GM19452 (cell line): ENCODE data around the gene XPR1.
"Not testable (repeated sequence)": the region's sequence is repeated elsewhere in the genome, so short reads cannot be mapped to it uniquely, and the experiment has no call there.

ENCODE experiments used
- ATAC-seq: cut with Tn5 transposase; IDR thresholded peaks from one replicate; pipeline ENCODE4 v1.9.1; 2021; ENCODE audit not compliant: unreplicated experiment

Gene XPR1

DNA sequence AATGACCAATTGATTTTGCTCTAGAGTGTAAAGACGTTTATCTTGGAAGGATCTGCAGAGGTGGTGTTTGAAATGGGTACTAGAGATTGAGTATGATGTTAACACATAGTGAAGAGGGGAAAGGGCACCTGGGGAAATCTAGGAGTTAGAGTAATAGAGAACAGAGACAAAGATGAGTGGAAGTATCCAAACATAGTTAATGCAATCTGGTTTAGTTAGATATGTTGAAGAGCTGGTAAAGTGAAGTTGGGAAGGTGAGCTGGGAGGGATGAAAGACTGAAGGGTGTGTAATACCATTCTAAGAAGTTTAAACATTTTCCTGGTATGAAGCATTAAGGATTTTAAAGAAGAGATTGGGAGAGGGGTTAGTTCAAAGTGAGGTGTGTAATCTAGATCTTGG lies 11.0 kb downstream of the XPR1 start:
- ATAC-seq, result no peak

- no peak for ATAC-seq
Observed at GRCh38 chr1:180643693-180644092, 11.9 kb downstream of the XPR1 start.

DNA sequence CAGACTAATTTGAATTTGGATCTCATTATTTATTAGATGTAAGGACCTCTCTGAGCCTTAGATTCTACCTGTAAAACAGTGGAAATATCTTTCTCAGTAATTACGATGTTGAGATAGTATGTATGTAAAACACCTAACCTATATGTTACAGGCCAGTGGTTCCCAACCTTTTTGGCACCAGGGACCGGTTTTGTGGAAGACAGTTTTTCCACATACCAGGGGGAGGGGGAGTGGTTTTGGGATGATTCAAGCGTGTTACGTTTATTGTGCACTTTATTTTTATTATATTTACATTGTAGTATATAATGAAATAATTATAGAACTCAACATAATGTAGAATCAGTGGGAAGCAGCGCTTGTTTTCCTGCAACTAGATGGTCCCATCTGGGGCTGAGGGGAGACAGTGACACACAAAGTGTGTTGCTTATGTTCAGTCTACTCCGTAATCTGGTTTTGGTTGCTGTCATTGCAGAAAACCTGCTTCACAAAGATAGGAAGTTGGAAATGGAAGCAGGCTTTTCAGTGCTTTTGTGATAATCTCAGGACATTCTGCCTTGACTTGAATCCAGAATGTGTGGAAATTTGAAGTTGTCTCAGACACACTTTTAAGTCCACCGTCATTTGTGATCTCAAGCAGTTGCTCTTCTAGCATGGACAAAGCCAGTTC lies 12.8 kb downstream of the XPR1 start:
- ATAC-seq, result no peak

DNA sequence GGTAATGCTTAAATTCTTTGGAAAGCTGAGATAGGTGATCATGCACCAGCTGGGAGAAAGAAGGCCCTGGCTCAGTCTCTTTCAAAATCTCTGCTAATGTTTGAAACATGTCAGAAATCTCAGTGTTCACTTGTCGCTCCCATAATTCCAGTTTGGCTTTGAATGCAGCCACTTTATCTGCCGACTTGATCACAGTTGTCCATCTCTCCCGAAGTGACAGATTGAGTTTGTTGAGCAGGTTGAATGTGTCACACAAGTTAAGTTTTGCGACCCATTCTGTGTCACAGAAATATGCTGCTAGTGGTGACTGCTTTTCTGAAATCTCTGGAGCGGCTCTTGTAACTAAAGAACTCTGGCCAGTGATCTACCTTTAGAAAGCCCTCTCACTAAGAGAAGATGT lies 13.4 kb downstream of the XPR1 start:
- ATAC-seq, result not testable (repeated sequence)

DNA sequence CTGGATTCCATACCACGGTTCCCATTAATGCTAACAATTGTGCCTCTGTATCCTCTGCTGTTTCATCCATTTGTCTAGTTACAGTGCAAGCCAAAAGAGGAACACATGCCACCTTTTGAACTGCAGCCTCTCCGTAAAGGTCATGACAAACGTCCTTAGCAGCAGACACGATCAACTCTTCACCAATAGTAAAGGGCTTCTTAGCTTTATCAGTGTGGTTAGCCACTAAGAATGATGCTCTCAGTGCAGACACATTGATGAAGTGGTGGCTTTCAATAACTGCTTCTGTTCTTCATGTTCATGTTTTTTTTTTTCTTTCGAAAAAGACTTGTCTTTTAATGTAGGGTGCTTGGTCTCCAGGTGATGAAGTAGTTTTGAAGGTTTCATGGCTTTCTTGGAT lies 14.3 kb downstream of the XPR1 start:
- no peak for ATAC-seq

GRCh38 chr1:180646547-180646946 lies 14.7 kb downstream of the XPR1 start:
- no peak for ATAC-seq

DNA sequence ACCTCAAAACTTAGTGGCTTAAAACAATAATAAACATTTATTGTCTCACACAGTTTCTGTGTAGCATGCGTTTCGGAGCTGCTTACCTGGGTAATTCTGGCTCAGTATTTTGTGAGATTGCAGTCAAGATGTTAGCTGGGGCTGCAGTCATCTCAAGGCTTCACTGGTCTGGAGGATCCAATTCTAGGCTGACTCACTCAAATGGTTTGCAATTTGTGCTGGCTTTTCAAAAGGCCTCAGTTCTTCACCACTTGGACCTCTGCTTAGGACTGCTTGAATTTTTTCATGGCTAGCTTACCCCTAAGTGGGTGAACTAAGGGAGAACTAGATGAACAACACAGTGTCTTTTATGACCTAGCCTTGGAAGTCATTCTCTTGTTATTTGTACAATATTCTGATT lies 21.0 kb downstream of the XPR1 start:
- ATAC-seq, result no peak

- no peak for ATAC-seq
Observed at GRCh38 chr1:180662709-180663108, 30.9 kb downstream of the XPR1 start.

- no peak for ATAC-seq
Observed at GRCh38 chr1:180670681-180671080, 38.9 kb downstream of the XPR1 start.

DNA sequence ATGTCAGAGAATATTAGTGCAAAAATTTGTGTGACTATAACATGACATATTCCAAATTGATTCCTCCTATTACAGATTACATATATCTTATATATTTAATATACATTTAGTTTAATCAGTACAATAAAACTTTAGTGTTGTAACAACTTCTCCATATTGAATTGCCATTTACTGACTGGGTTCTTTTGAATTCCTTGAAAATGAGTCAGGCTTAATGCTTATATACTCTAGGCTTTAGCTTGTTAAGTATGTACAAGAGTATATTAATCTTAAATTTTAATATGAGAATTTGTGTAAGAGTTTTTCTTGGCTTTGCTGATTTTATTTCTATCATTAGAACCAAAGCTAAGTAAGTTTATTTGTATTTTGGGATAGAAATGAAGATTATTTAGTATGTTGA lies 40.3 kb downstream of the XPR1 start:
- ATAC-seq, result no peak

- no peak for ATAC-seq
Observed at GRCh38 chr1:180672505-180672904, 40.7 kb downstream of the XPR1 start.

- no peak for ATAC-seq
Observed at GRCh38 chr1:180674603-180675530, 43.0 kb downstream of the XPR1 start.

DNA sequence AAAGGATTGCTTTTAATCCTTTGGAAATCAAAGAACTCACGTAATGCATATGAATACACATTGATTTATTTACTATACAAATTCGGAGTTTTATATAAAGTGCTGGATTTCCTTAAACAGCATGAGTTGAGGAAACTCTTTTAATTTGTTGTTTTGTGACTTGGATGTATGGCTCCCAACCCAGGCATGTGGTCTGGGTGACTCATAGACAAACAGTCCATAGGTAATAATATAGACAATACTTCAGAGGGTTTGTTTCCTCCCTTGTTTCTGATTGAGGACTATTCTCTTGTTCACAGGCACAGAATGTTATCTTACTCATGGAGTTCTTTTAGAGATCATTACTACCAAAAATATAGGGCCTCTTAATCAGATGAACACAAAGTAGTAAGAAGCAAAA lies 43.8 kb downstream of the XPR1 start:
- ATAC-seq, result no peak

GRCh38 chr1:180680558-180681144 lies 48.8 kb downstream of the XPR1 start:
- ATAC-seq, result no peak

GRCh38 chr1:180683117-180683516 lies 51.3 kb downstream of the XPR1 start:
- ATAC-seq, result not testable (repeated sequence)

DNA sequence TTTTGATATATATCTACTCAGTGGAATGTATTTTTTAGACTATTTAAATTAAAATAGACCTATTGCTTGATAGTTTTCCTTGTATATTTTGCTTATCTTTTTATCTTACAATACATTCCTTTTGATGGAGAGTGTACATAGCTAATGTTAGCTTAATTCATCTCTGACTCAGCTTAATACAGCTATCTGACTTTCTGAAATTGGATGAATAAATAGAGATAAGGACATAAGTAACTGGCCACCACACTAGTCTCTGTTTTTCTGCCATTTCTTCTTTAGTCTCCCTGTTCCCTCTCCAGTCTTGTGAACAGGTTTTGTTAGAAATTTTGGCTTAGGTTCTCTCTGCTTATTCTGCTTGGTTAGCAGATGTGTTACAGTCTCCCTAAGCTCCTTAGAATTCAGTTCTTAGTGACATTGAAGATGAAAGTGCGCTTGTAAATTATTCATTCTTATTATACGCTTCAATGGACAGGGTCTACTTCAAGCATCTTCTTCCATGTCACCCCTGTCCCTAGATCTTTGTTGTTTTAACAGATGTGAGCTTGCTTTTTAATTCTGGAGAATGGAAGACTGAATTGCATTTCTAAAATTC lies 59.6 kb downstream of the XPR1 start:
- no peak for ATAC-seq

DNA sequence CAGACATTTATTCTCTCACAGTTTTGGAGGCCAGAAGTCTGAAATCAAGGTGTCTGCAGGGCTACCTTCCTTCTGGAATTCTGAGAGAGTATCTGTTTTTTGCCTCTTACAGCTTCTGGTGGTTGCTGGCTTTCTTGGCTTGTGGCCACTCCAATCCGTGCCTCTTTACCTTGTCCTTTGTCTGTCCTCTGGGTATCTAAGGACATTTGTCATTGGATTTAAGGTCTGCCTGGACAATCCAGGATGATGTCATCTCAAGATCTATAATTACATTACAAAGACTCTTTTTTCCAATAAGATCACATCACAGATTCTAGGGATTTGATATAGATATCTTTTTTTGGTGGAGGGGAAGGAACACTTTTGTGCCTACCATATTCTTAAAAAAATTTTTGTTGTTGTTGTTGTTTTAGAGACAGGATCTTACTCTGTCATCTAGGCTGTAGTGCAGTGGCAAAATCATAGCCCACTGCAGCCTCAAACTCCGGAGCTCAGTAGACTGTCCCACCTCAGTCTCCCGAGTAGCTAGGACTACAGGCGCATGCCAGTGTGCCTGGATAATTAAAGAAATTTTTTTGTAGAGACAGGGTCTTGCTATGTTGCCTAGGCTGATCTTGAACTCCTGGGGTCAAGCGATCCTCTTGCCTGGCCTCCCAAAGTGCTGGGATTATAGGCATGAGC lies 61.9 kb downstream of the XPR1 start:
- ATAC-seq, result no peak

DNA sequence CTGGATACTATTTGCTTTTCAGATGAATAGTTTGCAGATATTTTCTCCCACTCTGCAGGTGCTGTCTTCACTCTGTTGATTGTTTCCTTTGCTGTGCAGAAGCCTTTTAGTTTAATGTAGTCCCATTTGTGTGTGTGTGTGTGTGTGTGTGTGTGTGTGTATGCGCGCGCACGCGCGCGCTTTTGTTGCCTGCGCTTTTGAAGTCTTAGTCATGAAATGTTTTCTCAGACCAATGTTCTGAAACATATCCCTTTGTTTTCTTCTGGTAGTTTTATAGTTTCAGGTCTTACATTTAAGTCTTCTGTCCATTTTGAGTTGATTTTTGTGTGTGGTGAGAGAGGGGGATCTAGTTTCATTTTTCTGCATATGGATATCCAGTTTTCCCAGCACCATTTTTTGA lies 63.5 kb downstream of the XPR1 start:
- no peak for ATAC-seq

GRCh38 chr1:180696361-180696760 lies 64.5 kb downstream of the XPR1 start:
- ATAC-seq, result no peak

DNA sequence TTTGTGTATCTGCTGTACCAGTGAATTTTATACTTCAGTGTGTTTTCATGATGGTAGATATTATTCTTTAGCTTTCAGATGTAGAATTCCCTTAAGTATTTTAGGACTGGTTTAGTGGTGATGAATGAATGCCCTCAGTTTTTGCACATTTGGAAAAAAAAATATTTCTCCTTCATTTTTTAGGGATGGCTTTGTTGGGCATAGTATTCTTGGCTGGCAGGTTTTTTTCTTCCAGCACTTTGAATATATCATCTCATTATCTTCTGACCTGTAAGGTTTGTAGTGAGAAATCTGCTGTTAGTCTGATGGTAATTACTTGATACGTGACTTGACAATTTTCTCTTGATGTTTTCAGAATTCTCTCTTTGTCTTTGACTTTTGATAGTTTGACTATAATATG lies 66.8 kb downstream of the XPR1 start:
- no peak for ATAC-seq

DNA sequence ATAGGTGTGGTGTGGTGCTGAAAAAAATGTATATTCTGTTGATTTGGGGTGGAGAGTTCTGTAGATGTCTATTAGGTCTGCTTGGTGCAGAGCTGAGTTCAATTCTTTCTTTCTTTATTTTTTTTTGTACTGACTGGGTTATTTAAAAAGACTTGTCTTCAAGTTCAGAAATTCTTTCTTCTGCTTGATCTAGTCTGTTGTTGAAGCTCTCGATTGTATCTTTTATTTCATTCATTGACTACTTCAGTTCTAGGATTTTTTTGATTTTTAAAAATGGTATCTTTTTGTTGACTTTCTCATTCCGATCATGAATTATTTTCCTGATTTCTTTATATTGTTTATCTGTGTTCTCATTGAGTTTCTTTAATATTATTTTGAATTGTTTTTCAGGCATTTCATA lies 70.6 kb downstream of the XPR1 start:
- ATAC-seq, result not testable (repeated sequence)
